Measurements from ENCODE around the gene SPATA2. TPM values are rescaled to one million over a fixed set of nuclear protein-coding genes. Genes with fewer than 3 reads are reported as not detected.

The SPATA2 gene
- total and polyA plus RNA-seq, 2 of the 13 experiments (the other 11 are each of a cell fraction or from before 2014, with no cell fraction given) = 3.2 to 8.7 TPM

GRCh38 chr20:49914310-49915117, 815 bp downstream of the SPATA2 start:
- Histone ChIP-seq H2AFZ (ENCODE audit: low read length) (no peak overlapping the region), H3K9ac (ENCODE audit: insufficient read depth, low read depth, low read length) (peak overlapping the region; percentile 92), H3K36me3 (replicated peaks in 1 of 2; ENCODE audit: control insufficient read depth in 1 of 2, insufficient read depth in 2 of 2, low read length in 2 of 2) (peaks cover 8 to 13% of the 10 kb centered on the region in 2 experiments), H3K4me3 (replicated peaks in 1 of 3; ENCODE audit: insufficient read depth in 1 of 3, low read depth in 2 of 3, low read length in 3 of 3) (peak overlapping the region; percentile 74 to 91 (median 90)), H3K4me1 (ENCODE audit: insufficient read depth, low read length) (peaks cover 79% of the 10 kb centered on the region), H3K27ac (ENCODE audit: extremely low read length, insufficient read depth, low read length) (peak overlapping the region; percentile 97), H3K27me3 (ENCODE audit: control insufficient read depth in 1 of 2, insufficient read depth in 2 of 2, low read length in 2 of 2) (no peaks in the 10 kb centered on the region; a peak in 1 of 5 replicates), H4K20me1 (ENCODE audit: insufficient read depth, low read length) (no peaks in the 10 kb centered on the region), H3K9me3 (ENCODE audit: low read length) (no peaks in the 10 kb centered on the region), H3K4me2 (ENCODE audit: low read depth, low read length) (peak overlapping the region; percentile 98), H3K79me2 (ENCODE audit: insufficient read depth, low read length) (peaks cover 56% of the 10 kb centered on the region)
- in situ Hi-C loops (cut with HindIII; ENCODE audit: extremely low pct_ligation_motif_present, low pct_unique_long_range_greater_than_20kb) = no loop called here
- POLR2A ChIA-PET = interaction anchor here (0.5 to 1.4 kb wide), 7 partner anchors 10 to 86 kb away, joined by 3 to 9 read pairs (median 3); partner anchors contain the start of gene RNF114
- ATAC-seq (peak; percentile 18), FAIRE-seq (no peak), DNase-seq (ENCODE audit: low spot score) (no peak)
- CTCF ChIA-PET (ENCODE audit: low intra/inter-chr PET ratio, low total read pairs) = interaction anchor here (2.3 kb wide), 1 partner anchor 14 kb away, joined by 10 read pairs; no protein-coding TSS in a partner anchor
- TSS peak; percentile 49 for BruUV-seq (replicated peaks)
- intact Hi-C loops (cut with micrococcal nuclease; ENCODE audit: unreplicated experiment) = loop anchor here (2.0 kb wide), 1 partner anchor 14 kb away; no protein-coding TSS in a partner anchor
- 1% methylated on average over 19 of the region's 19 CpGs for WGBS (ENCODE audit: low lambda C conversion rate)
- TF ChIP-seq HMGXB4 (CRISPR knock-in tag; IDR thresholded peaks at IDR 0.05; ENCODE audit: borderline replicate concordance in 1 of 2, low read depth in 1 of 2) (peak in 1 of 2 experiments; percentile 33; a peak in 1 of 4 replicates), MYNN (CRISPR knock-in tag; IDR thresholded peaks at IDR 0.05; ENCODE audit: low read depth) (0 out of 2 replicates have a peak, but pooled peaks have one; percentile 28), ZNF501 (CRISPR knock-in tag; IDR thresholded peaks at IDR 0.05) (no peak), ZNF543 (CRISPR knock-in tag; IDR thresholded peaks at IDR 0.05) (0 out of 2 replicates have a peak, but pooled peaks have one; percentile 21), ZNF891 (CRISPR knock-in tag; IDR thresholded peaks at IDR 0.05) (0 out of 2 replicates have a peak, but pooled peaks have one; percentile 15), ZKSCAN8 (CRISPR knock-in tag; IDR thresholded peaks at IDR 0.05; ENCODE audit: borderline replicate concordance) (peak; percentile 99), ZNF44 (CRISPR knock-in tag; IDR thresholded peaks at IDR 0.05) (no peak), HOXA5 (CRISPR knock-in tag; IDR thresholded peaks at IDR 0.05) (peak; percentile 13; the same call in 1 of the 2 replicates), CENPT (CRISPR knock-in tag; IDR thresholded peaks at IDR 0.05; ENCODE audit: low read depth) (no peak), MEIS2 (CRISPR knock-in tag; IDR thresholded peaks at IDR 0.05) (0 out of 2 replicates have a peak, but pooled peaks have one; percentile 10), XRCC5 (optimal IDR thresholded peaks at IDR 0.05; ENCODE audit: low read length) (peak; percentile 31), BHLHE40 (IDR thresholded peaks at IDR 0.05; ENCODE audit: low read length) (no peak), ZFX (CRISPR knock-in tag; IDR thresholded peaks at IDR 0.05; ENCODE audit: low read depth) (no peak)
- TF ChIP-seq, protein P1, sequence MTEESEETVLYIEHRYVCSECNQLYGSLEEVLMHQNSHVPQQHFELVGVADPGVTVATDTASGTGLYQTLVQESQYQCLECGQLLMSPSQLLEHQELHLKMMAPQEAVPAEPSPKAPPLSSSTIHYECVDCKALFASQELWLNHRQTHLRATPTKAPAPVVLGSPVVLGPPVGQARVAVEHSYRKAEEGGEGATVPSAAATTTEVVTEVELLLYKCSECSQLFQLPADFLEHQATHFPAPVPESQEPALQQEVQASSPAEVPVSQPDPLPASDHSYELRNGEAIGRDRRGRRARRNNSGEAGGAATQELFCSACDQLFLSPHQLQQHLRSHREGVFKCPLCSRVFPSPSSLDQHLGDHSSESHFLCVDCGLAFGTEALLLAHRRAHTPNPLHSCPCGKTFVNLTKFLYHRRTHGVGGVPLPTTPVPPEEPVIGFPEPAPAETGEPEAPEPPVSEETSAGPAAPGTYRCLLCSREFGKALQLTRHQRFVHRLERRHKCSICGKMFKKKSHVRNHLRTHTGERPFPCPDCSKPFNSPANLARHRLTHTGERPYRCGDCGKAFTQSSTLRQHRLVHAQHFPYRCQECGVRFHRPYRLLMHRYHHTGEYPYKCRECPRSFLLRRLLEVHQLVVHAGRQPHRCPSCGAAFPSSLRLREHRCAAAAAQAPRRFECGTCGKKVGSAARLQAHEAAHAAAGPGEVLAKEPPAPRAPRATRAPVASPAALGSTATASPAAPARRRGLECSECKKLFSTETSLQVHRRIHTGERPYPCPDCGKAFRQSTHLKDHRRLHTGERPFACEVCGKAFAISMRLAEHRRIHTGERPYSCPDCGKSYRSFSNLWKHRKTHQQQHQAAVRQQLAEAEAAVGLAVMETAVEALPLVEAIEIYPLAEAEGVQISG (CRISPR knock-in tag; IDR thresholded peaks at IDR 0.05) = 0 out of 2 replicates have a peak, but pooled peaks have one; percentile 1
- TF ChIP-seq, protein P2, sequence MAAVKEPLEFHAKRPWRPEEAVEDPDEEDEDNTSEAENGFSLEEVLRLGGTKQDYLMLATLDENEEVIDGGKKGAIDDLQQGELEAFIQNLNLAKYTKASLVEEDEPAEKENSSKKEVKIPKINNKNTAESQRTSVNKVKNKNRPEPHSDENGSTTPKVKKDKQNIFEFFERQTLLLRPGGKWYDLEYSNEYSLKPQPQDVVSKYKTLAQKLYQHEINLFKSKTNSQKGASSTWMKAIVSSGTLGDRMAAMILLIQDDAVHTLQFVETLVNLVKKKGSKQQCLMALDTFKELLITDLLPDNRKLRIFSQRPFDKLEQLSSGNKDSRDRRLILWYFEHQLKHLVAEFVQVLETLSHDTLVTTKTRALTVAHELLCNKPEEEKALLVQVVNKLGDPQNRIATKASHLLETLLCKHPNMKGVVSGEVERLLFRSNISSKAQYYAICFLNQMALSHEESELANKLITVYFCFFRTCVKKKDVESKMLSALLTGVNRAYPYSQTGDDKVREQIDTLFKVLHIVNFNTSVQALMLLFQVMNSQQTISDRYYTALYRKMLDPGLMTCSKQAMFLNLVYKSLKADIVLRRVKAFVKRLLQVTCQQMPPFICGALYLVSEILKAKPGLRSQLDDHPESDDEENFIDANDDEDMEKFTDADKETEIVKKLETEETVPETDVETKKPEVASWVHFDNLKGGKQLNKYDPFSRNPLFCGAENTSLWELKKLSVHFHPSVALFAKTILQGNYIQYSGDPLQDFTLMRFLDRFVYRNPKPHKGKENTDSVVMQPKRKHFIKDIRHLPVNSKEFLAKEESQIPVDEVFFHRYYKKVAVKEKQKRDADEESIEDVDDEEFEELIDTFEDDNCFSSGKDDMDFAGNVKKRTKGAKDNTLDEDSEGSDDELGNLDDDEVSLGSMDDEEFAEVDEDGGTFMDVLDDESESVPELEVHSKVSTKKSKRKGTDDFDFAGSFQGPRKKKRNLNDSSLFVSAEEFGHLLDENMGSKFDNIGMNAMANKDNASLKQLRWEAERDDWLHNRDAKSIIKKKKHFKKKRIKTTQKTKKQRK (IDR thresholded peaks at IDR 0.05; ENCODE audit: low read length) = no peak

Measured in HepG2 (cell line).